OCI-LY1 (cell line): ENCODE data around the gene CDKN2B-AS1.

ENCODE experiments used
- EZH2 ChIP-seq: fragments of 200-600 bp; sonication (generic), shearing (Covaris generic); IDR thresholded peaks from 2 replicates; pipeline ENCODE4 v1.8.0; 2017; ENCODE audit warnings: borderline replicate concordance, mixed run types, mild to moderate bottlenecking, antibody characterized with exemption, low read length, moderate library complexity, mixed read lengths
- TF ChIP-seq, protein P1 (sequence below): fragments of 200-600 bp; sonication (generic), shearing (Covaris generic); IDR thresholded peaks from 2 replicates; pipeline ENCODE4 v1.5.1; 2017; ENCODE audit warnings: mild to moderate bottlenecking, antibody characterized with exemption, low read length, moderate library complexity, mixed read lengths

DNA sequence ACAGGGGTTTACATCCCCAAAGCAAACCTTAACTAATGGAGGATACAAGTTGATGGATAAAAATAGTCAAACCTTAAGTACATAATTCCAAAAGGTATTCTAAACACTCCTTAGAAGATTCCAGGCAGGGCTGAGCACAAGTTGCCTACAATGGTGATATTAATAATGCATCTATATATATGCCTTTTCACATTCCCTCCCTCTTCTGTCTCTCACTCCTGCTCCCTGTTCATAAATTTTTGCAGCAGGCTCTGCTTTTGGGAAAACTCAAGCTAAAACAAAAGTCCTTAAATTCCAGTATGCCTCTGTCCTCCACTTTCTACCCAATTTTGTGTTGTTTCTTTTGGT lies 153.9 kb downstream of the CDKN2B-AS1 start:
- TF ChIP-seq, protein P1, sequence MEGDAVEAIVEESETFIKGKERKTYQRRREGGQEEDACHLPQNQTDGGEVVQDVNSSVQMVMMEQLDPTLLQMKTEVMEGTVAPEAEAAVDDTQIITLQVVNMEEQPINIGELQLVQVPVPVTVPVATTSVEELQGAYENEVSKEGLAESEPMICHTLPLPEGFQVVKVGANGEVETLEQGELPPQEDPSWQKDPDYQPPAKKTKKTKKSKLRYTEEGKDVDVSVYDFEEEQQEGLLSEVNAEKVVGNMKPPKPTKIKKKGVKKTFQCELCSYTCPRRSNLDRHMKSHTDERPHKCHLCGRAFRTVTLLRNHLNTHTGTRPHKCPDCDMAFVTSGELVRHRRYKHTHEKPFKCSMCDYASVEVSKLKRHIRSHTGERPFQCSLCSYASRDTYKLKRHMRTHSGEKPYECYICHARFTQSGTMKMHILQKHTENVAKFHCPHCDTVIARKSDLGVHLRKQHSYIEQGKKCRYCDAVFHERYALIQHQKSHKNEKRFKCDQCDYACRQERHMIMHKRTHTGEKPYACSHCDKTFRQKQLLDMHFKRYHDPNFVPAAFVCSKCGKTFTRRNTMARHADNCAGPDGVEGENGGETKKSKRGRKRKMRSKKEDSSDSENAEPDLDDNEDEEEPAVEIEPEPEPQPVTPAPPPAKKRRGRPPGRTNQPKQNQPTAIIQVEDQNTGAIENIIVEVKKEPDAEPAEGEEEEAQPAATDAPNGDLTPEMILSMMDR: no peak
- no peak for TF ChIP-seq EZH2
